ENCODE measurements around the gene AK3. TPM values are rescaled to one million over a fixed set of nuclear protein-coding genes. Genes with fewer than 3 reads are reported as not detected.

The AK3 gene
- total and polyA plus RNA-seq, 9 of the 15 experiments (the other 6 are each of a cell fraction or from before 2014, with no cell fraction given), result 12.2 to 78.6 (median 41.8) TPM

GRCh38 chr9:4679268-4680172 lies 61.5 kb downstream of the AK3 start, which contains the start of gene CDC37L1 (continued):
- TF ChIP-seq SMC3 (conservative IDR thresholded peaks at IDR 0.05; ENCODE audit: insufficient read depth, low read depth, low read length), result 0 out of 2 replicates have a peak, but pooled peaks have one; percentile 5
- TF ChIP-seq ZNF449 (CRISPR knock-in tag; IDR thresholded peaks at IDR 0.05), result no peak
- TF ChIP-seq IRF2 (CRISPR knock-in tag; IDR thresholded peaks at IDR 0.05), result no peak
- no peak for TF ChIP-seq ZNF407 (IDR thresholded peaks at IDR 0.05; ENCODE audit: low read depth)
- no peak for TF ChIP-seq MCM2 (IDR thresholded peaks at IDR 0.05; ENCODE audit: low read depth)
- TF ChIP-seq TAF9B (IDR thresholded peaks at IDR 0.05; ENCODE audit: partially characterized antibody), result peak; percentile 76
- TF ChIP-seq E2F1 (CRISPR knock-in tag; IDR thresholded peaks at IDR 0.05), result no peak
- no peak for TF ChIP-seq DLX4 (CRISPR knock-in tag; IDR thresholded peaks at IDR 0.05)
- no peak for TF ChIP-seq SAP30 (IDR thresholded peaks at IDR 0.05; ENCODE audit: borderline replicate concordance, insufficient read depth, low read depth, low read length, poor library complexity, severe bottlenecking)
- TF ChIP-seq ZFP36 (IDR thresholded peaks at IDR 0.05; ENCODE audit: low read depth, low read length, partially characterized antibody), result no peak
- TF ChIP-seq MAFG (tag; conservative IDR thresholded peaks at IDR 0.05), result no peak
- TF ChIP-seq NUFIP1 (IDR thresholded peaks at IDR 0.05; ENCODE audit: partially characterized antibody), result no peak
- no peak for TF ChIP-seq ZFP1 (CRISPR knock-in tag; IDR thresholded peaks at IDR 0.05)
- no peak for TF ChIP-seq SAFB2 (IDR thresholded peaks at IDR 0.05; ENCODE audit: borderline replicate concordance, low read depth, low read length, severe bottlenecking)
- TF ChIP-seq CBX3 (IDR thresholded peaks at IDR 0.05; ENCODE audit: borderline replicate concordance in 1 of 2, low read length in 2 of 2), result no peak

Data from K562 (cell line).